SK-N-SH treated with all-trans-retinoic acid at 6 μM for 48 hours (cell line): ENCODE measurements around the gene KCNK1.
"Not testable (repeated sequence)": the region's sequence is repeated elsewhere in the genome, so short reads cannot be mapped to it uniquely, and the experiment has no call there.

Experiments
- ATAC-seq: fragments of 200-7000 bp; cut with Tn5 transposase; 3 replicates; pipeline ENCODE4 v1.9.1; 2020; ENCODE audit warnings: mild to moderate bottlenecking, moderate library complexity
- ARNTL ChIP-seq: fragments of 450-650 bp; formaldehyde crosslinking; IDR thresholded peaks from 2 replicates; pipeline ENCODE4 v1.5.0; 2020; ENCODE audit warnings: low read depth, mild to moderate bottlenecking, moderate library complexity, borderline replicate concordance
- ESRRG ChIP-seq: fragments of 250-450 bp; sonication (Bioruptor Pico); IDR thresholded peaks from 2 replicates; pipeline ENCODE4 v1.6.1; 2021; ENCODE audit warnings: mild to moderate bottlenecking
- GLIS3 ChIP-seq: fragments of 250-450 bp; sonication (Bioruptor Pico); IDR thresholded peaks from 2 replicates; pipeline ENCODE4 v1.5.0; 2020; ENCODE audit warnings: mild to moderate bottlenecking, moderate library complexity
- ISL1 ChIP-seq: fragments of 250-450 bp; sonication (Bioruptor Pico); IDR thresholded peaks from 2 replicates; pipeline ENCODE4 v2.1.2; 2022; ENCODE audit warnings: mild to moderate bottlenecking, moderate library complexity
- OSR1 ChIP-seq: fragments of 250-450 bp; sonication (Bioruptor Pico); IDR thresholded peaks from 2 replicates; pipeline ENCODE4 v1.8.0; 2022; ENCODE audit warnings: moderate library complexity, mild to moderate bottlenecking, inconsistent platforms
- PPARA ChIP-seq: fragments of 250-450 bp; sonication (Bioruptor Pico); IDR thresholded peaks from 2 replicates; pipeline ENCODE4 v1.5.0; 2020; ENCODE audit warnings: mild to moderate bottlenecking, borderline replicate concordance
- RARB ChIP-seq: fragments of 250-450 bp; sonication (Bioruptor Pico); IDR thresholded peaks from 2 replicates; pipeline ENCODE4 v1.8.0; 2021; ENCODE audit warnings: mild to moderate bottlenecking, moderate library complexity
- TCF4 ChIP-seq: fragments of 250-450 bp; sonication (Bioruptor Pico); IDR thresholded peaks from 2 replicates; pipeline ENCODE4 v1.8.0; 2021; ENCODE audit warnings: mild to moderate bottlenecking, moderate library complexity, borderline replicate concordance
- TOX ChIP-seq: fragments of 250-450 bp; sonication (Bioruptor Pico); IDR thresholded peaks from 2 replicates; pipeline ENCODE4 v1.8.0; 2021; ENCODE audit warnings: mild to moderate bottlenecking, moderate library complexity, borderline replicate concordance
- ZC3H10 ChIP-seq: fragments of 250-450 bp; sonication (Bioruptor Pico); IDR thresholded peaks from 2 replicates; pipeline ENCODE4 v1.5.1; 2021; ENCODE audit warnings: mild to moderate bottlenecking, moderate library complexity
- ZNF565 ChIP-seq: fragments of 450-650 bp; formaldehyde crosslinking; conservative IDR thresholded peaks from 2 replicates; pipeline ENCODE4 v1.5.0; 2020; ENCODE audit warnings: low read depth, mild to moderate bottlenecking, moderate library complexity
- ZNF70 ChIP-seq: fragments of 450-650 bp; formaldehyde crosslinking; IDR thresholded peaks from 2 replicates; pipeline ENCODE4 v1.5.0; 2020; ENCODE audit warnings: mild to moderate bottlenecking, moderate library complexity
- ZNF8 ChIP-seq: fragments of 450-650 bp; formaldehyde crosslinking; IDR thresholded peaks from 2 replicates; pipeline ENCODE4 v1.5.0; 2020; ENCODE audit warnings: mild to moderate bottlenecking, moderate library complexity
- TF ChIP-seq, protein P1 (sequence below): fragments of 250-450 bp; sonication (Bioruptor Pico); IDR thresholded peaks from 2 replicates; pipeline ENCODE4 v1.5.1; 2021; ENCODE audit warnings: mild to moderate bottlenecking, moderate library complexity
- TF ChIP-seq, protein P2 (sequence below): fragments of 250-450 bp; sonication (Bioruptor Pico); IDR thresholded peaks from 2 replicates; pipeline ENCODE4 v1.8.0; 2020; ENCODE audit warnings: mild to moderate bottlenecking, moderate library complexity, borderline replicate concordance
- TF ChIP-seq, protein P3 (sequence below): fragments of 250-450 bp; sonication (Bioruptor Pico); IDR thresholded peaks from 2 replicates; pipeline ENCODE4 v1.8.0; 2021; ENCODE audit warnings: low read depth, mild to moderate bottlenecking, moderate library complexity, borderline replicate concordance
- TF ChIP-seq, protein P4 (sequence below): fragments of 250-450 bp; sonication (Bioruptor Pico); IDR thresholded peaks from 2 replicates; pipeline ENCODE4 v1.5.0; 2020; ENCODE audit warnings: mild to moderate bottlenecking, moderate library complexity
- TF ChIP-seq, protein P5 (sequence below): fragments of 250-450 bp; sonication (Bioruptor Pico); IDR thresholded peaks from 2 replicates; pipeline ENCODE4 v1.5.1; 2020; ENCODE audit warnings: low read depth, mild to moderate bottlenecking, moderate library complexity

KCNK1 gene

DNA sequence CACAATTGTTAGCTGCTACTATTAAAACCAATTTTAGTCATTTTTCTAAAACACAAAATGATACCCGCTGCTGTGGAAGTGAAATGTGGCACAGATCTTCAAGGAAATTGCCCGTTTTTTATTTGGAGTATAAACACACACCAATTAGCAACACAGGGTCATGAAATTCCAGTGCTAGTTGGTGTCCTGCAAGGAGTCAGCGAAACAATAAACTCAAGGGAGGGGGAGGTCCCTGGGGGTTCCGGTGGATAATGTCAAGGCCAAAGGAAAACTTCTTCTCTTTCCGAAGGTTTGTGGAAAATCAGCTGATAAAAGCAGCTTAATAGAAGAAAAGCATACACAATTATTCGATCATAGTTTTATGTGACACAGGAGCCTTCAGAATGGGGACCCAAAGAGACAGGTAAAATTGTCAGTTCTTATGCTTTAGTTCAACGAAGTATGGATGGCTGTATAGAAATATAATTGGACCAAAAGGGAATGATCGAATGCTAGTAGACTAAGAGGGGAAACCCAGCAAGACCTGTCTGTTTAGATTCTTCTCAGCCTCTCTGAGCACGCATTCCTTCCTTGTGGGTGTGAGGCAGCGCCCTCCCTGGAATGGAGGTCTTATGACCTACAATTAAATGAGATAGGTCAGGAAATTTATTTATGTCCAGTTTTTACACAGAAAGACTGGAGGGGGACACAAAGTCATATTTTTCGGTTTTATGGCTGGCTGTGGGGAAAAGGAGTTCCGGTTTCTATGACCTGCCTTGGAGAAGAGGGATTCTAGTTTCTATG is 65.9 kb downstream of the KCNK1 start:
- TF ChIP-seq ZNF565 (CRISPR knock-in tag): no peak
- TF ChIP-seq PPARA: no peak
- no peak for TF ChIP-seq ZNF70 (CRISPR knock-in tag)
- TF ChIP-seq RARB: no peak
- TF ChIP-seq TOX: no peak
- no peak for TF ChIP-seq TCF4 (CRISPR knock-in tag)
- TF ChIP-seq ARNTL: no peak
- no peak for TF ChIP-seq ESRRG (CRISPR knock-in tag)
- TF ChIP-seq ZC3H10 (CRISPR knock-in tag): no peak
- TF ChIP-seq, protein P1, sequence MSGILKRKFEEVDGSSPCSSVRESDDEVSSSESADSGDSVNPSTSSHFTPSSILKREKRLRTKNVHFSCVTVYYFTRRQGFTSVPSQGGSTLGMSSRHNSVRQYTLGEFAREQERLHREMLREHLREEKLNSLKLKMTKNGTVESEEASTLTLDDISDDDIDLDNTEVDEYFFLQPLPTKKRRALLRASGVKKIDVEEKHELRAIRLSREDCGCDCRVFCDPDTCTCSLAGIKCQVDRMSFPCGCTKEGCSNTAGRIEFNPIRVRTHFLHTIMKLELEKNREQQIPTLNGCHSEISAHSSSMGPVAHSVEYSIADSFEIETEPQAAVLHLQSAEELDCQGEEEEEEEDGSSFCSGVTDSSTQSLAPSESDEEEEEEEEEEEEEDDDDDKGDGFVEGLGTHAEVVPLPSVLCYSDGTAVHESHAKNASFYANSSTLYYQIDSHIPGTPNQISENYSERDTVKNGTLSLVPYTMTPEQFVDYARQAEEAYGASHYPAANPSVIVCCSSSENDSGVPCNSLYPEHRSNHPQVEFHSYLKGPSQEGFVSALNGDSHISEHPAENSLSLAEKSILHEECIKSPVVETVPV (CRISPR knock-in tag): no peak
- TF ChIP-seq OSR1: no peak
- TF ChIP-seq, protein P2, sequence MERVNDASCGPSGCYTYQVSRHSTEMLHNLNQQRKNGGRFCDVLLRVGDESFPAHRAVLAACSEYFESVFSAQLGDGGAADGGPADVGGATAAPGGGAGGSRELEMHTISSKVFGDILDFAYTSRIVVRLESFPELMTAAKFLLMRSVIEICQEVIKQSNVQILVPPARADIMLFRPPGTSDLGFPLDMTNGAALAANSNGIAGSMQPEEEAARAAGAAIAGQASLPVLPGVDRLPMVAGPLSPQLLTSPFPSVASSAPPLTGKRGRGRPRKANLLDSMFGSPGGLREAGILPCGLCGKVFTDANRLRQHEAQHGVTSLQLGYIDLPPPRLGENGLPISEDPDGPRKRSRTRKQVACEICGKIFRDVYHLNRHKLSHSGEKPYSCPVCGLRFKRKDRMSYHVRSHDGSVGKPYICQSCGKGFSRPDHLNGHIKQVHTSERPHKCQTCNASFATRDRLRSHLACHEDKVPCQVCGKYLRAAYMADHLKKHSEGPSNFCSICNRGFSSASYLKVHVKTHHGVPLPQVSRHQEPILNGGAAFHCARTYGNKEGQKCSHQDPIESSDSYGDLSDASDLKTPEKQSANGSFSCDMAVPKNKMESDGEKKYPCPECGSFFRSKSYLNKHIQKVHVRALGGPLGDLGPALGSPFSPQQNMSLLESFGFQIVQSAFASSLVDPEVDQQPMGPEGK: no peak
- TF ChIP-seq ZNF8: no peak
- TF ChIP-seq, protein P3, sequence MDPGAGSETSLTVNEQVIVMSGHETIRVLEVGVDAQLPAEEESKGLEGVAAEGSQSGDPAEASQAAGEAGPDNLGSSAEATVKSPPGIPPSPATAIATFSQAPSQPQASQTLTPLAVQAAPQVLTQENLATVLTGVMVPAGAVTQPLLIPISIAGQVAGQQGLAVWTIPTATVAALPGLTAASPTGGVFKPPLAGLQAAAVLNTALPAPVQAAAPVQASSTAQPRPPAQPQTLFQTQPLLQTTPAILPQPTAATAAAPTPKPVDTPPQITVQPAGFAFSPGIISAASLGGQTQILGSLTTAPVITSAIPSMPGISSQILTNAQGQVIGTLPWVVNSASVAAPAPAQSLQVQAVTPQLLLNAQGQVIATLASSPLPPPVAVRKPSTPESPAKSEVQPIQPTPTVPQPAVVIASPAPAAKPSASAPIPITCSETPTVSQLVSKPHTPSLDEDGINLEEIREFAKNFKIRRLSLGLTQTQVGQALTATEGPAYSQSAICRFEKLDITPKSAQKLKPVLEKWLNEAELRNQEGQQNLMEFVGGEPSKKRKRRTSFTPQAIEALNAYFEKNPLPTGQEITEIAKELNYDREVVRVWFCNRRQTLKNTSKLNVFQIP (CRISPR knock-in tag): no peak
- TF ChIP-seq, protein P4, sequence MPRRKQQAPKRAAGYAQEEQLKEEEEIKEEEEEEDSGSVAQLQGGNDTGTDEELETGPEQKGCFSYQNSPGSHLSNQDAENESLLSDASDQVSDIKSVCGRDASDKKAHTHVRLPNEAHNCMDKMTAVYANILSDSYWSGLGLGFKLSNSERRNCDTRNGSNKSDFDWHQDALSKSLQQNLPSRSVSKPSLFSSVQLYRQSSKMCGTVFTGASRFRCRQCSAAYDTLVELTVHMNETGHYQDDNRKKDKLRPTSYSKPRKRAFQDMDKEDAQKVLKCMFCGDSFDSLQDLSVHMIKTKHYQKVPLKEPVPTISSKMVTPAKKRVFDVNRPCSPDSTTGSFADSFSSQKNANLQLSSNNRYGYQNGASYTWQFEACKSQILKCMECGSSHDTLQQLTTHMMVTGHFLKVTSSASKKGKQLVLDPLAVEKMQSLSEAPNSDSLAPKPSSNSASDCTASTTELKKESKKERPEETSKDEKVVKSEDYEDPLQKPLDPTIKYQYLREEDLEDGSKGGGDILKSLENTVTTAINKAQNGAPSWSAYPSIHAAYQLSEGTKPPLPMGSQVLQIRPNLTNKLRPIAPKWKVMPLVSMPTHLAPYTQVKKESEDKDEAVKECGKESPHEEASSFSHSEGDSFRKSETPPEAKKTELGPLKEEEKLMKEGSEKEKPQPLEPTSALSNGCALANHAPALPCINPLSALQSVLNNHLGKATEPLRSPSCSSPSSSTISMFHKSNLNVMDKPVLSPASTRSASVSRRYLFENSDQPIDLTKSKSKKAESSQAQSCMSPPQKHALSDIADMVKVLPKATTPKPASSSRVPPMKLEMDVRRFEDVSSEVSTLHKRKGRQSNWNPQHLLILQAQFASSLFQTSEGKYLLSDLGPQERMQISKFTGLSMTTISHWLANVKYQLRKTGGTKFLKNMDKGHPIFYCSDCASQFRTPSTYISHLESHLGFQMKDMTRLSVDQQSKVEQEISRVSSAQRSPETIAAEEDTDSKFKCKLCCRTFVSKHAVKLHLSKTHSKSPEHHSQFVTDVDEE (CRISPR knock-in tag): no peak
- ATAC-seq: no peak

DNA sequence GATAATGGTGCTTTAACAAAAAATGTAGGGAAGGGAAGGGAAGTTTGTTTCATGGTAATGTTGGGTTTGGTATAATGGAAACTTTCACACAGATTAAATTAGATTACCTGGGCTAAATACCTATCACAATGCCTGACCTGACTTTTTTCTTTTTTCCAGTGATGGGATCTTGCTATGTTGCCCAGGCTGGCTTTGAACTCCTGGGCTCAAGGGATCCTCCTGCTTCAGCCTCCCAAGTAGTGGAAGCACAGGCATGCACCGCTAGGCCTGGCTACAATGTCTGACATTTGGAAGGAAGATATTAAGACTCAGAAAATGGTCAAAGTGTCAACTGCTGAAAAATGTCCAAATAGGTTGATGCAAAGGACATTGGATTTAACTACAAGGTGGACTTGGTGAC is 67.4 kb downstream of the KCNK1 start:
- TF ChIP-seq GLIS3 (CRISPR knock-in tag) (no peak), ZNF565 (CRISPR knock-in tag) (no peak), RARB (no peak), ARNTL (no peak), ISL1 (CRISPR knock-in tag) (no peak), TOX (no peak), ZC3H10 (CRISPR knock-in tag) (no peak), PPARA (no peak), ESRRG (CRISPR knock-in tag) (no peak)
- TF ChIP-seq, protein P1 (CRISPR knock-in tag): no peak
- TF ChIP-seq, protein P5, sequence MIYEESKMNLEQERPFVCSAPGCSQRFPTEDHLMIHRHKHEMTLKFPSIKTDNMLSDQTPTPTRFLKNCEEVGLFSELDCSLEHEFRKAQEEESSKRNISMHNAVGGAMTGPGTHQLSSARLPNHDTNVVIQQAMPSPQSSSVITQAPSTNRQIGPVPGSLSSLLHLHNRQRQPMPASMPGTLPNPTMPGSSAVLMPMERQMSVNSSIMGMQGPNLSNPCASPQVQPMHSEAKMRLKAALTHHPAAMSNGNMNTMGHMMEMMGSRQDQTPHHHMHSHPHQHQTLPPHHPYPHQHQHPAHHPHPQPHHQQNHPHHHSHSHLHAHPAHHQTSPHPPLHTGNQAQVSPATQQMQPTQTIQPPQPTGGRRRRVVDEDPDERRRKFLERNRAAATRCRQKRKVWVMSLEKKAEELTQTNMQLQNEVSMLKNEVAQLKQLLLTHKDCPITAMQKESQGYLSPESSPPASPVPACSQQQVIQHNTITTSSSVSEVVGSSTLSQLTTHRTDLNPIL (CRISPR knock-in tag): no peak
- no peak for ATAC-seq

DNA sequence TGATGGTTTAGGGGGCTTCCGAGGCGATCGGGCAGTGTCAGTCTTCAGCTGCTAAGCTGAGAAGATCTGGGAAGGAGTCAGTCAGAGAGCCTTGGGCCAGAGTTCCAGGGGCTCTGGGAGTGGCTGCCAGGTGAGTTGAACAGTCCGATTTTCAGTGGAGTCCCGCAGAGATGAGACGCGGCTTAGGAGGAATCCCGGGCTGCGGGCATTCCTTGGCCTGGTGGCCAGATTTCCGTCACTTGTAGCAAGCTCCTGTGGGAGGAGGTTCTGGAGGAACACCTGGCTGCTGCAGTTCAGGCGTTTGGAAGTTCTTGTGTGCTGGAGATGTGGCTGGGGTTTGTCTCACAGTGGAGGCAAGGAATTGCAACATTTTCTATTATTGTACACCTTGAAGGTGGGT is 72.7 kb downstream of the KCNK1 start:
- not testable (repeated sequence) for ATAC-seq
